Measurements from ENCODE around the gene ROBO1.

The ROBO1 gene

DNA sequence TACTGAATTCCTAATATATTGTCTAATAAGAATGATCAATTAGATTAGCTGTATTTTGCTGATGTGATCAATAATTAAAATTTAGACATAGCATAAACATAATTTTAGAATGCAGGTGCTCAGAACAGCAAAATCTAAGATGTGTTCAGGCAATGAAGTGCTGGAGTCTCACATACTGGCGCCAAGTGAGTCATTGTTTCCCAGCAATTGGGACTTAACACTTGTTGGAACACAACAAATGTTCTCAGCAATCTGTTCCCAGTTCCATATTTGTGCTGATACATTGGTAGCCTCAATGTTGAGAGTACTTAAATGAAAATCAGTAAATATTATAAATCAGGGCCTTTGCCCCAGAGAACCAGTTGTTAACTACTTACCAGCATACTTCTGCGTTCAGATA, 619.0 kb downstream of the ROBO1 start:
- no peak for DNase-seq

DNA sequence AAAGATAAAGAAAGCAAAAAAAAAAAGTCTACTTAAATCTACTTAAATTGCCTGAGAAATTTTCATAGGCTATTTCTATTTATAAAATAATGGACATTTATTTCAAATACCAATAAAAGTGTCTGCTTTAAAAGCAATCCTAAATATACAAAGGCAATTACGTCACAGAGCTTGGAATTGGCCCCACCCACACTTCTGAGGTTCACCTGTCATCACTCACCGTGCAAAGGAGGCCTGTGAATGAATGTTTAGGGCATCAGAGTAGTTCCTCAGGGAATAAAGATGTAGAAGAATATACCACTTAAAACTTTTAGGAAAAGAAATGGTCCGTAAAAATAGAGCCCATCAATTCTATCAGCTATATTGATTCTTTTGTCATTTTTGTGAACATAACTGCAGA, 621.8 kb downstream of the ROBO1 start:
- no peak for DNase-seq

DNA sequence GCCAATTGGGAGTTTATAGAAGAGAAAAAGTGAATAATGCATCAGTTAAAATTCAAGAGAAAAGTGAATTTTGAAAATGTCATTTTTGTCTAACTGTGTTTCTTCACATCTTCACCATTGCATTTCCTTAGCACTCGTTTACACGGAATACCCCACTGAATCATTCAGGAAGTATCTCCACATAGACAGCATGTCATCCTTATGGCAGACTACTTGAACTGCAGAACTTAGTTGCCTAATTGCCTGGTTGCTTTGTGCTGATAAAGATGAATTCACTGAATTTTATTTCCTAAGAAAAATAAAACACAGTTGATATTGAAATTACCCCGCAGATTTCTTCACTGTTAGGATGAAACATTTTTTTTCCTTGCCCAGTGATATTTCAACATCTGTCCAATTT, 627.1 kb downstream of the ROBO1 start:
- DNase-seq, result no peak

DNA sequence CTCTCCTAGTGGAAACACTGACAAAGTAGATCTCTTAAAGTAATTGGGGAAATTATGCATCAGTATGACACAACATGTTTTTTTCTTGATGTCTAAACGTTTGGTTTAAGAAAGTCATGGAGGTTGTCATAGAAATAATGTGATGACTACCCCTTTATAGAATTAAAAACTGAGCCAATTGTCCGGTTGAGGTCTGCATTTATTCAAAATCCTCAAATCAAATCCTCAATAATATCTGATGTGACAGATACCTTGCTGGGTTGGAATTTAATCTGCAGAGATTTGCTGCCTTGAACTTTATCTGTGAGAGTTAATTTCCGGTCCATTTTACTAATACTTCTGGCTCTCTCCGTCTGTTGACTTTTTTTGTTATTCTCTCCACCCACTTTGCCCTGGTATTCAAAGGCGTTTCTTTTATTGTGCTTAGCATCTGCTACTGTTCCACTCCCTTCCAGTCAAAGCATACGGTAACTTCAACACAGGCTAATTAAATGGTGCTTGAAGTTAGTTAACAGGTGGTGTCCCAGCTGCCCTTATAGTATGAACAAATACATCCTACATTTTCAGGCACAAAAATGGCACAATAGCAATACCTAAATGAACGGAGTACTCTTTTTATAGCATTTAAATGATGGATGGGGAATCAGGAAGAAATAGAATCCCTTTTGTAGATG, 628.3 kb downstream of the ROBO1 start:
- peak; percentile 57 for DNase-seq

DNA sequence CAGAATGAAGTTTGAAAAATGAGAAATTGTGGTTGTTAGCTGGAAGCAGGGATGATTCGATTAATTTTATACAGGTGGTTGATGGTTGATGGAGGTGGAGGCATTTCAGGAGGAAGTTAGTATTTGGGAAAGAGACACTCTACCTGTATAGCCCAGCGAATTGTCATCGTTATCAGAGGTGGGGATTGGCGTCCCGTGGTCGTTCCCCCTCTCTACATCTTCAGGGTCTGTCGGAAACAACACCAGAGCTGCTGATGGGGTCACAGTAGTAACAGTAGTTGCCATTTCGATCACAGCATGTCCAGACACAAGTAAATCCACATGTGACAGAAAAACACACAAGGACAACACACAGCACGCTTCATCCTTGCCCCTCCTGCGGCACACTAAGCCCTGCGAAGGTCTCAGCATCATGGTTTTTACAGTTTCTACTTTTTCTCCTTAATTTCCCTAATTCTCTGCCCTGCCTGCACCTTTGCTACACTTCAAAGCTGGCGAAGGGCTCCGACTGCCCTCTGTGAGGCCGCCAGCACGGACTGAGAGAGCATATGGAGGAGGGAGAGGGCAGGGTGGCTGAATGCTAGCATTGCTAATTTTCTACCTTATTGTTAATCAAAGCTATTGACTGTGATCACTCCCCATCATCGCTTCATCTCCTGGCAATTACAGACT, 642.3 kb downstream of the ROBO1 start:
- no peak for DNase-seq

DNA sequence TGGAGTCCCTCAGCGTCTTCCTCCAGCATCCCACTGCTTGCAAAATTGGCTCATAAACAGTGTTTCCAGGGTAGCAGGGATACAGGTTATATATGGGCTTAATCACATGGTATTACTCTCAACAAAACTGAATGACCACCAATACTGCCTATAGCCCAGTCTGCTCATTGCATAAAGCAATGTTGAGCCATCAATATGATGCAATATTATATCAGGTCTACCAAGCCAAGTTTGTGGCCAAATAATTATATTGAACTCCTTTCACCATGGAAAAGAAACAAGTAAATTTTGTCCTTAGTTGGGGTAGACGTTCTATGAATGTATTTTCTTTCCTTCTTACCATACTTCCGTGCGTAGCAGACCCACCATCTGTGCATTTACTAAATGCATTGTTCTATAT, 652.3 kb downstream of the ROBO1 start:
- DNase-seq, result no peak

DNA sequence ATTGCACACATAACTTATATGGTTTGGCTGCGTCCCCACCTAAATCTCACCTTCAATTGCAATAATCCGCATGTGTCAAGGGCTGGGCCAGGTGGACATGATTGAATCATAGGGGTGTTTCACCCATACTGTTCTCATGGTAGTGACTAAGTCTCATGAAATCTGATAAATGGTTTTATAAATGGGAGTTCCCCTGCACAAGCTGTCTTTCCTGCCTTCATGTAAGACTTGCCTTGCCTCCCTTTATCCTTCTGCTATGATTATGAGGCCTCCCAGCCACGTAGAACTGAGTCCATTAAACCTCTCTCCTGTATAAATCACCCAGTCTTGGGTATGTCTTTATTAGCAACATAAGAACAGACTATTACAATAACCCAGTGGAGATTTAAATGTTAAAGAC, 653.9 kb downstream of the ROBO1 start:
- no peak for DNase-seq

DNA sequence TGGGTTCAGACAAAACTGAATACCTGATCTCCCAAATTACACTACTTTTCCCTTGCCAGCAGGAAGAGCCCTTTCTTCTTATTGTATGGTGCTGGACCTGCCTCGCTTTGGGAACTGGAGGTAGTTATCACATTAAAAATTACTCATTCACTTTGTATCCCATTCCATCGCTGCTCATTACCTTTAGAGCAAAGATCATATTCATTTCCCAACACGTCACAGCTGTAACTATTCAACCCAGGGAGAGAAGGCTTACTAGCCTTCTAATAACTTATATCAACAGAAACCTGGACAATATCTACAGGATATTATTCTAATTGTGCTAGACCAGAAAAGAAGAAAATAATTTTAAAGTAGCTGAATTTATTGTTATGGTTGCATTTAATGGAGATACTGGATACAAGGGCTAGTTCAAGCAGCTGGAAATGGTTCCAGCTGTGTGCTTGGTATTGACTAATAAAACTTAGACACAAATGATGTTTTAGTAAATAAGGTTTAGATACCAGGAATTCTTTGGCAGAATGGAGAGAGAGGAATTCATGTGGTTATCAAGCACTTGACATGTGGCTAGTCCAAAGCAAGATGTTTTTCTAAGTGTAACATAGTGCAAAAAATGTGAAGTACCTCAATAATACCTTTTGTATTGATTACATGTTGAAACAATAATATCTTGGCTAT, 656.3 kb downstream of the ROBO1 start:
- DNase-seq, result no peak

DNA sequence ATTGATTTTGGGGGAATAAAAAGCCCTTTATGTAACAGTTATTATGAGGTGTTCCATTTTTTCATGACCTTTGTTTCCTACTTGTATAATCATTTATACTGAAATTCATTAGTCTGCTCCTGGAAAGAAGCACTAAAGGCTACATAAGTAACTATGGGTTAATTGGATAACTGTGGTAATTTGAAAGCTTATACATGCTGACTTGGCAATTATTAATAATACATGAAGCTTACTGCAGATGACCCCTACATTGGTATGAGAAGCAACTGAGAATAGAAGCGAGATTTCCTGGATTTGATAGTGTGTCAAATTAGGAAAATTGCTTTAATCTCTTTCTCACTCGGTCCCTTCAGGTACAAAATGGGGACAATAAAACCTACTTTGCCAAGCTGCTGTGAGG, 658.0 kb downstream of the ROBO1 start:
- DNase-seq, result no peak

DNA sequence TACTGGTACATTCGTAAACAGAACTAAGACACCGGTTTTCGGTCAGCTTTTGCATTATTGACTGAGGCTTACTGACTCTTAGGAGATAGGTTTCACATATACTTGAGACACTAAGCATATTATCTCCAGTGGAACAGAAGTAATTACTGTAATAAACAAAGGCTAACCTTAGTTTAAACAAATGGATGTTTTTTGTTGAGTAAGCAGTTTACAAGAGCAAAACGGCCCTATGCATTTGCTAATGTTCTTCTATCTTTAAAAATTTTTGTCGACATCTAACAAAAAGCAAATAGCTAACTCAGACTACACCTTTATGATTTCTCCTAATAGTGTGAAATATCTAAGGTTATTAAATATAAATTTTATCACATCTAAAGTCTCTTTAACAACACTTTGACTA, 664.5 kb downstream of the ROBO1 start:
- DNase-seq, result no peak

DNA sequence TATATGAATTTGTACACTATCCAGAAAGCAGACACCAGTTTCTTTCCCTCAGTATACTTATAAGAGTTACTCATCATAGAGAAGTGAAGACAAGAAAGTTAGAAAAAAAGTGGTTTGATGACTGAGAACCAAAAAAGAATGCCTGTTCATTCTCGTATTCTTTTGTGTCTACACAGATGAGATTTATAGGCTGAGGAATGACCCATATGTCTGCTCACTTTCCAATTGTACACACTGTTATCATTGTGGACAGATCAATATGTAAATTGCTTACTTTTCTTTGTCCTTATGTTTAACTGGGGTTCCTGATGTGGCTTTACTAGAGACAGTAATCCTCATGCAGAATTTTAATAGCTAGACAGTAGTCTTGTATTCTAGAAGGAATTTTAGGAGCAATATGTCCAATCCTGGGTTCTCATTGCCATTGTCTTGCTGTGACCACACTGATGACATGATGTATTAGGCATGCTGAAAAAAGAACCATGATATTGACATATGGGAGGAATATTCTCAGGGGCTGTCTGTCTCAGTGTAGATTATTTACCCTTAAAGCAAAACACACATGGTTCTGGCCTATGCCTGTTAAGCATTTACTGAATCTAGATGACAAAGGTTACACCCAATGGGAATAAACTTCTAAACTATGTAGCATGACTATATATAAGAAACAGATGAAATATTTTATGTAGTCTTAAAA, 669.7 kb downstream of the ROBO1 start:
- DNase-seq, result no peak

DNA sequence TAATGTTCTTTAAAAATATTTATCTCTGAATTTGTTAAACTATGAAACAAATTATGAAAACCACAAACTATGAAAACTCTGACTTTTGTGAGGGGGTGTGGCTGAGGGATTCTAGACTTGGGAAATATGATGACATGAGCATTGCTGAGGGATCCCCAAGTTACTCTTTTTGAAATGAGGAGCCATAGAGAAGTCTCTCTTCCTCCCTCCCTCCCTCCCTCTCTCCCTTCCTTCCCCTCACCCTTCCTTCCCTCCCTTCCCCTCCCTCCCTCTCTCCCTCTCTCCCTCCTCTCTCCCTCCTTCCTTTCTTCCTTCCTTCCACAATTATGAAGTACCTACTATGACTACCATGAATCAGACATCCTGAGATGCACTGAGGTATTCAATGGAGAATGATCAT, 673.1 kb downstream of the ROBO1 start:
- no peak for DNase-seq

DNA sequence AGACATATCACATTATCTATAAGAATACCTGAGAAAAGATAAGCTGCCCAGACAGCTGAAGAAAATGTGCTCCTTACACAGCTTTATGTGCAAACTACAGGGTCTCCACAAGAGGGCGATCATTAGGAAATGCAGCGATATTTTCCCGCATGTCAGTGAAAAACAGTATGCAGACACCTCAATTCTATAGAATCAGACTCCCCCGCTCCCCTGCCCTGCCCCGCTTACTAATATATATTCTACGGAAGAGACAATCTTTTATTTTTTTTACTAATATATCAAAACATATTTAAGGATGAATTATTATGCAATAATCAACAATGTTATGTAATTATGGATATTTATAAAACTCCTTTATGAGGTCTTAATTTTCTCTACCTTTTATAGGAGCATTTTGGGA, 681.3 kb downstream of the ROBO1 start:
- peak; percentile 8 for DNase-seq

DNA sequence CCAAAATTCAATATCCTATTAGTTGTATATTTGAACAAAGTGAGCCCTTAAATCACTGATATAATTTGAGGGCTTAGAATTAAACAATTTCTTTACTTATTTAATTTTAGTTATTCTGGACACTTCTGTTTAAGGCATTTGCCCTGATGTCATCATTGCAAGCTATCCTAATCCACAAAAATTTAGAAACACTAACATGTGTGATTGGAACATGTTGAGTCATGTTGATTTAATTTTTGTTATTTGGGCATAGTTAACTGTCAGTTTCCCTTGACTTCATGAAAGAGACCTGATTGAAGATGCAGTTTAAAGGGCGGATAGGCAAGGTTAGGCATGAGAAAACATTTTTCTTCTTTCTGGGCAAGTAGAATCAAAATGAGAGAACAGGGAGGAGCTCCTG, 682.6 kb downstream of the ROBO1 start:
- DNase-seq, result no peak

DNA sequence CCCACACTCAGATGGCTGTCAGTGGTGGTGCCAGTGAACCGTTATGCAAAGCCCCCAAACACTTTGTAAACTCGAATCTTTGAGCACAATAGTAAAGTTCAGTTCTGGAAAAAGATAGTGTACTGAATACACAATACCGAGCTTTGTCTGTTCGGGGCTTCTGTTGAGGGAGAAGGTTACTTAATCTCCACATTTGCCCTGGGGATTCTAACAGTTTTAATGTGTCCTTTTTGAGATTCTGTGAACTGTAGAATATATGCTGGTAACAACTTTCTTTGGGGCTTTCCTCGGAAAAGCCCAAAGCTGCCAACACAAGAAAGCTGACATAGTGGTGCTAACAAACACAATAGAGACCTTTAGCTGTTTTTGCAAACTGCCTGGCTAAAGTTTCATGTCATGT, 686.5 kb downstream of the ROBO1 start:
- DNase-seq, result no peak

DNA sequence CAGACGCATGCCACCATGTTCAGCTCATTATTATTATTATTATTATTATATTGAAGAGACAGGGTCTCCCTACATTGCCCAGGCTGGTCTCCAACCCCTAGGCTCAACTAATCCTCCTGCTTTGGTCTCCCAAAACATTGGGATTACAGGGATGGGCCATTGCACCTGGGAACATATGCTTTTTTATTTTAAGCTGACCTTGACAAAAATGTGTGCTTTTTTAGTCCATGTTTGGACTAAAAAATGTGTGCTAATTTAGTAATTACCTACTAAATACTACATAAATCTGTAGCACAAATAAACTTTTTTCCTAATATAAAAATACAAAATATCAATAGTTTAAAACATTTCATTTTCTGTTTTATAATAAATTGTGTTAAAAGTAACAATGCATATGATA, 693.2 kb downstream of the ROBO1 start:
- DNase-seq, result no peak

DNA sequence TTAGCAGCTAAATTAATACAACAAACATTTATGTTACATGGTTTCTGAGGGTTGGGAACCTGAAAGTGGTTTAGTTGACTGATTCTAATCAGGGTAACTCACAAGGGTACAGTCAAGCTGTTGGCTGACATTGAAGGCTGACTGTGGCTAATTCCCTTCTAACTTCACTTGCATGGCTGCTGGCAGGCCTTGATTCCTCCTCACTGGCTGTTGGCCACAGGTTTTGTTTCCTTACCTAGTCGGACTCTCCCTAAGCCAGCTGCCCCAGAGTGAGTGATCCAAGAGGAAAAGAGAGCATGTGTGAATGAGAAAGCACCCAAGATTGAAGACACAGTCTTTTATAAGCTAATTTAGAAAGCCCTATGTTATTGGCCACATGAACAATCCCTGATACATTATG, 700.1 kb downstream of the ROBO1 start:
- DNase-seq, result no peak

DNA sequence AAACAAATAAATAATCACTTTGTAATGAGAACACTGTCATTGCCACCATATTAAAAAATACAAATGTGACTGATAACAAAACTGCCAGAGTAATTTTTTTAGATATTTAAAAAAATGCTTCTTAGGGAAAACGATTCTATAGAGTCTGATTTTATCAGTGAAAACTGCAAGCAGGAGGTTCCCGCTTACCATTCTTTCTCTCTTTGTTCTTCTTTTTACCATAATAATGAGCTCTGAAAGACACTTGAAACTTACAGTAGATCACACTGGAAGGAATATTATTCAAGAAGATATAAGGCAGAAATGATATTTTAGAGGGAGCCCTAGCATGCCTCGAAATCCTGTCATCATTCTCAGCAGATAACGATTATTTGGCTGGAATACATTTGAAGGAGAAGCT, 701.3 kb downstream of the ROBO1 start:
- no peak for DNase-seq

DNA sequence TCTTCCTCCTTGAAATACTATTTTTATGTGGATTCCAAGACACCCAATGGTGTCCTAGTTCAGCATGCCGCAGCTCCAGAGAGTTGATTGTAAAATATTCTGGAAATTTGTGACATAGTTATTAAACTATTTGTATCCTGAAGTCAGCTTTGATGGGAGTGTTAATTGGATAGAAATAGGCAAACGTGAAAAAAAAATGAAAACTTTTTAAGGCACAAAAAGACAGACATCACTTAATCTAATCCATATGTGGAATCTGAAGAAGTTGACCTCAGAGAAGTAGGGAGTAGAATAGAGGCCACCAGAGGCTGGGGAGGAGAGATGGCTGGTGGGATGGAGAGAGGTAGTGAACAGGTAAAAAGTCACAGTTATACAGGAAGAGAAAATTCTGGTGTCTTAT, 704.2 kb downstream of the ROBO1 start:
- DNase-seq, result no peak

DNA sequence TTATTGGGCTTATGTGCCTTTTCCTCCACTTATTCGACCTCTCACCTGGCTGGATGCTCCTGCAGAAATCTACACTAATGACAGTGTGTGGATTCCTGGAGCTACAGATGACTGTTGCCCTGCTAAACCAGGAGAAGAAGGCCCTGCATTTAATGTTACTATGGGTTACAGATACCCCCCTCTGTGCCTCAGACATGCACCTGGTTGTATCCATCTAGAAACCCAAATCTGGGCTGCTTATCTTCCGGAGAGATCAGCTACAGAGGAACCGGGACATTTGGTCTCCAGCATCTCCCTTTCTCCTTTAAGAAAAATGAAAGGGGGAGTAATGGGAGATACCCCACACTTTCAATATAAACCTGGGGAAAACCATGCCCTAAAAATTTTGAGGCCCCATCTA, 710.0 kb downstream of the ROBO1 start:
- DNase-seq, result no peak

DNA sequence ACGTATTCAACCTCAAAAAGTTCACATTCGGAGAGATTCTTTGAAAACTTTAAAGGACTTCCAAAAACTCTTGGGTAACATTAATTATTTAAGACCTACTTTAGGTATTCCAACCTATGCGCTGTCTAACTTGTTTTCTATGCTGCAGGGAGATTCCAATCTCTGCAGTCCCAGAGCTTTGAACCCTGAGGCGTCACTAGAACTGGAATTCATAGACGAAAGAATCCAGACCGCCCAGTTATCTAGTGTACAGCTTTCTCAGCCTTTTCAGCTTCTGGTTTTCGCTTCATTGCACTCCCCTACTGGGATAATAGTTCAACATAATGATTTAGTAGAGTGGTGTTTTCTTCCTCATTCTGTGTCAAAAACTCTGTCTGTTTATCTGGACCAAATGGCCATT, 711.3 kb downstream of the ROBO1 start:
- DNase-seq, result no peak

DNA sequence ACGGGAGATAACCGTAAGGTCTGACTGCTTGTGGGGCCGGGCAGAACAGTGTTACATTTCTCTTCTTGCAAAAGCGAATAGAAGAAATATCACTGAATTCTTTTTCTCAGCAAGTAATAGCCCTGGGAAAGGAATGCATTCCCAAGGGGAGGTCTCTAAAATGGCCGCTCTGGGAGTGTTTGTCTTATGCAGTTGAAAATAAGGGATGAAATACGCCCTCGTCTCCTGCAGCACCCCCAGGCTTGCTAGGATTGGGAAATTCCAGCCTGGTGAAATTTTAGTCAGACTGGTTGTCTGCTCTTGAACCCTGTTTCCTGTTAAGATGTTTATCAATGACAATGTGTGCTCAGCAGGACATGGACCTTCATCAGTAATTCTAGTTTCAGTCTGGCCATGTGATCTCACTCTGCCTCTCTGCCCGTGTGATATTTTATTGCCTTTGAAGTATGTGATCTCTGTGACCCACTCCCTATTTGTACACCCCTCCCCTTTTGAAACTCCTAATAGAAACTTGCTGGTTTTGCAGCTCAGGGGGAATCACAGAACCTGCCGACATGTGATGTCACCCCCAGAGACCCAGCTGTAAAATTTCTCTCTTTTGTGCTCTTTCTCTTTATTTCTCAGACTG, 715.6 kb downstream of the ROBO1 start:
- DNase-seq, result no peak

DNA sequence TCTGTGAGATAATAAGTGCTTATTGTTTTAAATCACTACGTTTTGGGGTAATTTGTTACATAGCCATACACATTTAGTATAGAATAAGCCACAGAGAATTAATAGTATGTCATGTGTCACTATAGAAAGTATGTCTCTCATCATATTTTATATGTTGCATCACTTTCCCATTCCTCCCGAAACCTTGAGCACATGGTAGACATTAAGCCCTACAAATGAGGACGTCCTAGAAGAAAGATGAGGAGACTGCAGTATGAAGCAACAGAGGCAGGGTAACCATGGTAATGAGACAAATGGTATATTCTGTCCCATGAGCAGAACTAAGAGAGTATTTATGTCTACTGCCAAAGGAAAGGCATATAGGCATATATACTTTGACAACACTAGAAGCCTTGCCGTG, 720.2 kb downstream of the ROBO1 start:
- DNase-seq, result no peak

DNA sequence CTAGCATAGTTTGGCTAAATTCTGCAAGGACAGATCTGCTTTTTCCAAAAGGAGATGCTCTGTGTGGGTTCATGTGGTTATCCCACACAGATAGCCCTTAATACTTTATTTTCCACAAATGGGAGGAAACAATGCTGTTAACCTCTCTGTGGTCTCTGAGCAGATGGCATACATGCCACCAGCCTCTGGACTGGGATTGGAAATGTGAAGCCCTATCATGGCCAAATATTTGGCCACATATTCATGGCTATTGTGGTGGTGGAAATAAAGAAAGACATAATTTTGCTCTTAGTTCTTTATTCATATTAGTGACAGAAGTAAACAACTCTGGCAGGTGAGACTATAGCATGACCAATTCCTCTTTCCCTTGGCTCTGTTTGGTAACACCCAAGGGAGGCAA, 726.2 kb downstream of the ROBO1 start:
- no peak for DNase-seq
